Neural cell (in vitro differentiated cells): ENCODE data around the gene MAPK1. TPM values are rescaled to one million over a fixed set of nuclear protein-coding genes. Genes with fewer than 3 reads are reported as not detected.

ENCODE experiments used
- H2AFZ ChIP-seq: fragments of 200-600, 300-800 bp; sonication (generic), shearing (Covaris generic); 2 replicates; pipeline ENCODE4 v1.6.0; 2014; ENCODE audit warnings: low read depth, mild to moderate bottlenecking, antibody characterized with exemption, low read length, moderate library complexity
- H3F3A ChIP-seq: fragments of 200-600 bp; shearing (Covaris generic); 2 replicates; pipeline ENCODE4 v1.6.1; 2016; ENCODE audit warnings: mild to moderate bottlenecking, moderate library complexity, mixed read lengths, antibody characterized with exemption, low read length; ENCODE audit not compliant: insufficient read depth, poor library complexity, severe bottlenecking
- H3K27ac ChIP-seq: fragments of 200-600, 300-800 bp; sonication (generic), shearing (Covaris generic); 2 replicates; pipeline ENCODE4 v1.5.1; 2014; ENCODE audit warnings: mild to moderate bottlenecking, low read length, moderate library complexity
- H3K27me3 ChIP-seq: fragments of 300-800, 200-600 bp; sonication (generic), shearing (Covaris generic); 2 replicates; pipeline ENCODE4 v1.6.0; 2014; ENCODE audit warnings: mild to moderate bottlenecking, low read depth, low read length, moderate library complexity; ENCODE audit not compliant: insufficient read depth
- H3K36me3 ChIP-seq: fragments of 300-800, 200-600 bp; sonication (generic), shearing (Covaris generic); 2 replicates; pipeline ENCODE4 v1.5.1; 2014; ENCODE audit warnings: mild to moderate bottlenecking, antibody characterized with exemption, low read length, moderate library complexity; ENCODE audit not compliant: insufficient read depth
- H3K4me2 ChIP-seq: fragments of 300-800, 200-600 bp; sonication (generic), shearing (Covaris generic); 2 replicates; pipeline ENCODE4 v1.6.0; 2014; ENCODE audit warnings: mild to moderate bottlenecking, low read length
- H3K4me3 ChIP-seq: fragments of 300-800, 200-600 bp; sonication (generic), shearing (Covaris generic); 2 replicates; pipeline ENCODE4 v1.5.1; 2014; ENCODE audit warnings: mild to moderate bottlenecking, low read length, moderate library complexity
- H3K79me2 ChIP-seq: fragments of 200-600 bp; shearing (Covaris generic); replicated peaks from 2 replicates; pipeline ENCODE4 v1.6.0; 2014; ENCODE audit warnings: mild to moderate bottlenecking, low read length, moderate library complexity; ENCODE audit not compliant: insufficient read depth
- H3K9ac ChIP-seq: fragments of 300-800, 200-600 bp; sonication (generic), shearing (Covaris generic); 2 replicates; pipeline ENCODE4 v1.6.1; 2016; ENCODE audit warnings: mild to moderate bottlenecking, low read length, mixed read lengths
- H3K9me2 ChIP-seq: fragments of 200-600 bp; shearing (Covaris generic); 2 replicates; pipeline ENCODE4 v1.6.1; 2016; ENCODE audit warnings: mild to moderate bottlenecking, low read length, mixed read lengths; ENCODE audit not compliant: insufficient read depth
- H3K9me3 ChIP-seq: fragments of 200-600, 300-800 bp; sonication (generic), shearing (Covaris generic); 2 replicates; pipeline ENCODE4 v1.6.1; 2016; ENCODE audit warnings: mild to moderate bottlenecking, mixed run types, low read length, moderate library complexity, mixed read lengths
- H4K20me1 ChIP-seq: fragments of 200-600 bp; shearing (Covaris generic); 2 replicates; pipeline ENCODE4 v1.6.1; 2016; ENCODE audit warnings: mild to moderate bottlenecking, mixed run types; ENCODE audit not compliant: insufficient read depth
- CTCF ChIP-seq: fragments of 450-650 bp; IDR thresholded peaks from 2 replicates; pipeline ENCODE4 v1.5.1; 2014; ENCODE audit warnings: antibody characterized with exemption, mild to moderate bottlenecking, moderate library complexity; ENCODE audit not compliant: poor library complexity, severe bottlenecking
- EP300 ChIP-seq: fragments of 450-650 bp; conservative IDR thresholded peaks from 2 replicates; pipeline ENCODE4 v1.6.1; 2014; ENCODE audit warnings: antibody characterized with exemption, mild to moderate bottlenecking, moderate library complexity; ENCODE audit not compliant: poor library complexity, severe bottlenecking
- EZH2 ChIP-seq: fragments of 200-600, 300-800 bp; shearing (Covaris generic), sonication (generic); IDR thresholded peaks from 2 replicates; pipeline ENCODE4 v1.6.1; 2014; ENCODE audit warnings: antibody characterized with exemption, low read length, borderline replicate concordance, mild to moderate bottlenecking; ENCODE audit not compliant: insufficient read depth, poor library complexity, severe bottlenecking
- MXI1 ChIP-seq: fragments of 450-650 bp; conservative IDR thresholded peaks from 2 replicates; pipeline ENCODE4 v1.6.1; 2014; ENCODE audit warnings: antibody characterized with exemption, mild to moderate bottlenecking; ENCODE audit not compliant: poor library complexity, severe bottlenecking
- POLR2AphosphoS5 ChIP-seq: IDR thresholded peaks from 2 replicates; pipeline ENCODE4 v1.6.1; 2012
- RAD21 ChIP-seq: fragments of 450-650 bp; conservative IDR thresholded peaks from 2 replicates; pipeline ENCODE4 v1.6.1; 2014; ENCODE audit warnings: antibody characterized with exemption, mild to moderate bottlenecking, moderate library complexity
- REST ChIP-seq: IDR thresholded peaks from 2 replicates; pipeline ENCODE4 v1.6.1; 2012; ENCODE audit warnings: borderline replicate concordance
- SMC3 ChIP-seq: fragments of 450-650 bp; conservative IDR thresholded peaks from 2 replicates; pipeline ENCODE4 v1.6.1; 2014; ENCODE audit warnings: antibody characterized with exemption, mild to moderate bottlenecking, moderate library complexity; ENCODE audit not compliant: poor library complexity
- TAF1 ChIP-seq: IDR thresholded peaks from 2 replicates; pipeline ENCODE4 v1.6.1; 2012; ENCODE audit warnings: low read depth
- polyA plus RNA-seq: library from polyadenylated mRNA; depleted of rRNA; stranded (reverse); fragments of >200 nt; gene quantifications from 2 replicates; pipeline ENCODE4 v1.2.3, GENCODE V29; 2014

MAPK1 gene
- polyA plus RNA-seq, 1 donor from 2014 or later: 43.3 TPM

- no peaks in the 10 kb centered on the region for H3F3A ChIP-seq
- no peaks in the 10 kb centered on the region for H3K9me2 ChIP-seq
- no peaks in the 10 kb centered on the region for H3K79me2 ChIP-seq
- H4K20me1 ChIP-seq: no peaks in the 10 kb centered on the region
- peaks cover 9% of the 10 kb centered on the region for H3K36me3 ChIP-seq
- no peaks in the 10 kb centered on the region for H3K9me3 ChIP-seq
- TF ChIP-seq EP300: no peak
- TF ChIP-seq TAF1: no peak
- TF ChIP-seq CTCF: no peak
- TF ChIP-seq POLR2AphosphoS5: no peak
- TF ChIP-seq EZH2: no peak
- no peak for TF ChIP-seq MXI1
- TF ChIP-seq RAD21: no peak
- TF ChIP-seq SMC3: no peak
- no peak for TF ChIP-seq REST
- H3K4me2 ChIP-seq: no peak overlapping the region
- no peak overlapping the region for H3K9ac ChIP-seq
- no peak overlapping the region for H3K4me3 ChIP-seq
- H2AFZ ChIP-seq: no peak overlapping the region
- H3K27me3 ChIP-seq: no peaks in the 10 kb centered on the region
- no peak overlapping the region for H3K27ac ChIP-seq
Observed at GRCh38 chr22:21761994-21762680, 105.3 kb downstream of the MAPK1 start.

GRCh38 chr22:21761086-21761485 lies 106.4 kb downstream of the MAPK1 start:
- Histone ChIP-seq H3K27ac (no peak overlapping the region), H3K4me2 (no peak overlapping the region), H3K9me2 (no peaks in the 10 kb centered on the region), H3K27me3 (no peaks in the 10 kb centered on the region), H3K9ac (no peak overlapping the region), H3K36me3 (peaks cover 9% of the 10 kb centered on the region), H2AFZ (no peak overlapping the region), H3K79me2 (no peaks in the 10 kb centered on the region), H4K20me1 (no peaks in the 10 kb centered on the region), H3K4me3 (no peak overlapping the region), H3F3A (no peaks in the 10 kb centered on the region), H3K9me3 (no peaks in the 10 kb centered on the region)
- TF ChIP-seq TAF1 (no peak), REST (no peak), SMC3 (no peak), EP300 (no peak), POLR2AphosphoS5 (no peak), CTCF (no peak), EZH2 (no peak), RAD21 (no peak), MXI1 (no peak)
